Suprapubic skin (tissue), 3 donors: ENCODE results near the gene RNF166.

Experiments
- EP300 ChIP-seq: sonication (generic); formaldehyde crosslinking; IDR thresholded peaks from one replicate; pipeline ENCODE4 v1.6.1; 2017; ENCODE audit warnings: antibody characterized with exemption
- POLR2A ChIP-seq, 2 donors: fragments of 450-650 bp; IDR thresholded peaks; one replicate each; pipeline ENCODE4 v1.6.1; 2017; ENCODE audit warnings: antibody characterized with exemption in 2 of 2, mild to moderate bottlenecking in 2 of 2, moderate library complexity in 2 of 2
- TF ChIP-seq, protein P1 (sequence below), 2 donors: fragments of 200-600 bp in 1 of 2; fragments of 450-650 bp in 1 of 2; sonication (generic) in 1 of 2; IDR thresholded peaks; one replicate each; pipeline ENCODE4 v1.5.1; 2016 to 2019; ENCODE audit warnings: antibody characterized with exemption in 2 of 2, mild to moderate bottlenecking in 1 of 2, moderate library complexity in 1 of 2

DNA sequence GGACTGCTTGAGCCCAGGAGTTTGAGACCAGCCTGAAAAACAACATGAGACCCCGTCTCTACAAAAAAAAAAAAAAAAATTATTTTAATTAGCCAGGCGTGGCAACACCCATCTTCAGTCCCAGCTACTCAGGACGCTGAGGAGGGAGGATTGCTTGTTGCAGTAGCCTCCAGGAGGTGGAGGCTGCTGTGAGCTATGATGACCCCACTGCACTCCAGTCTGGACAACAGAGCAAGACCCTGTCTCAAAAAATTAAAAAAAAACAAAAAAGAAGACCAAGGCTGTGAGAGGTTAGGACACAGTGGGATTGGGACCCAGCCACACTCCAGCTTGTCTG lies 18.6 kb downstream of the RNF166 start:
- no peak for TF ChIP-seq POLR2A (IDR thresholded peaks at IDR 0.05)
- TF ChIP-seq, protein P1, sequence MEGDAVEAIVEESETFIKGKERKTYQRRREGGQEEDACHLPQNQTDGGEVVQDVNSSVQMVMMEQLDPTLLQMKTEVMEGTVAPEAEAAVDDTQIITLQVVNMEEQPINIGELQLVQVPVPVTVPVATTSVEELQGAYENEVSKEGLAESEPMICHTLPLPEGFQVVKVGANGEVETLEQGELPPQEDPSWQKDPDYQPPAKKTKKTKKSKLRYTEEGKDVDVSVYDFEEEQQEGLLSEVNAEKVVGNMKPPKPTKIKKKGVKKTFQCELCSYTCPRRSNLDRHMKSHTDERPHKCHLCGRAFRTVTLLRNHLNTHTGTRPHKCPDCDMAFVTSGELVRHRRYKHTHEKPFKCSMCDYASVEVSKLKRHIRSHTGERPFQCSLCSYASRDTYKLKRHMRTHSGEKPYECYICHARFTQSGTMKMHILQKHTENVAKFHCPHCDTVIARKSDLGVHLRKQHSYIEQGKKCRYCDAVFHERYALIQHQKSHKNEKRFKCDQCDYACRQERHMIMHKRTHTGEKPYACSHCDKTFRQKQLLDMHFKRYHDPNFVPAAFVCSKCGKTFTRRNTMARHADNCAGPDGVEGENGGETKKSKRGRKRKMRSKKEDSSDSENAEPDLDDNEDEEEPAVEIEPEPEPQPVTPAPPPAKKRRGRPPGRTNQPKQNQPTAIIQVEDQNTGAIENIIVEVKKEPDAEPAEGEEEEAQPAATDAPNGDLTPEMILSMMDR (IDR thresholded peaks at IDR 0.05), result no peak
- no peak for TF ChIP-seq EP300
